Coronary artery (tissue), 2 donors: ENCODE measurements around the gene ENPP7.

Experiments
- DNase-seq: peaks from one replicate; pipeline ENCODE4 v3.0.0-alpha.2; 2017; ENCODE audit warnings: low spot score
- H3K27ac ChIP-seq, 2 donors: fragments of 200-600 bp; sonication (generic); one replicate each; pipeline ENCODE4 v1.5.1; 2016 to 2019
- H3K4me3 ChIP-seq: fragments of 200-600 bp; sonication (generic); 2 replicates; pipeline ENCODE4 v1.5.1; 2016; ENCODE audit warnings: mild to moderate bottlenecking, moderate library complexity
- TF ChIP-seq, protein P1 (sequence below): fragments of 200-600 bp; sonication (generic); IDR thresholded peaks from one replicate; pipeline ENCODE4 v1.5.1; 2019; ENCODE audit warnings: antibody characterized with exemption

The ENPP7 gene, protein sequence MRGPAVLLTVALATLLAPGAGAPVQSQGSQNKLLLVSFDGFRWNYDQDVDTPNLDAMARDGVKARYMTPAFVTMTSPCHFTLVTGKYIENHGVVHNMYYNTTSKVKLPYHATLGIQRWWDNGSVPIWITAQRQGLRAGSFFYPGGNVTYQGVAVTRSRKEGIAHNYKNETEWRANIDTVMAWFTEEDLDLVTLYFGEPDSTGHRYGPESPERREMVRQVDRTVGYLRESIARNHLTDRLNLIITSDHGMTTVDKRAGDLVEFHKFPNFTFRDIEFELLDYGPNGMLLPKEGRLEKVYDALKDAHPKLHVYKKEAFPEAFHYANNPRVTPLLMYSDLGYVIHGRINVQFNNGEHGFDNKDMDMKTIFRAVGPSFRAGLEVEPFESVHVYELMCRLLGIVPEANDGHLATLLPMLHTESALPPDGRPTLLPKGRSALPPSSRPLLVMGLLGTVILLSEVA

DNA sequence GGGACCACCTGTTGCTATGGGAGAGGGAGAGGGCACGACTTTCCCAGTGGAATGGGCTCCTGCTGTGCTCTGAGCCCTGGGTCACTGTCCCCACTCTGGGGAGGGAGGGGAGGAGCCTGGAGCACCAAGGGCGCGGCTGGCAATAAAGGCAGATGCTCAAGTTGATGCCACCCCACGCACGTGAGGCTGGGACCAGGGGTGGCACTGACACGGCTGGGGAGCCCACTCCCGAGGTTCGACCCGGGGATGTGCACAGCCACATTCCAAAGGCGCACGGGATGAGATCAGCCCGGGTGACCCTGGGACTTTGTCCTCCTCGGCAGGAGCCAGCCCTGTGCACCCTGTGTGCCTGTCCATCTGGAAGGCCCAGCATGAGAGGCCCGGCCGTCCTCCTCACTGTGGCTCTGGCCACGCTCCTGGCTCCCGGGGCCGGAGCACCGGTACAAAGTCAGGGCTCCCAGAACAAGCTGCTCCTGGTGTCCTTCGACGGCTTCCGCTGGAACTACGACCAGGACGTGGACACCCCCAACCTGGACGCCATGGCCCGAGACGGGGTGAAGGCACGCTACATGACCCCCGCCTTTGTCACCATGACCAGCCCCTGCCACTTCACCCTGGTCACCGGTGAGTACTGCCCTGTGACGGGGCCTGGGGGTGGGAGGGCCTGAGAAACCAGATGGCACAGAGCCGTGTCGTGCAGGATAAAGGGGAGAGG lies at the start of gene ENPP7:
TSS of gene ENPP7 (plus strand) at position 175 of the 715 bp plus-strand sequence. CDS start at position 372, 197 bp downstream.
- DNase-seq = no peak
- H3K27ac ChIP-seq = no peak within 1 kb of the TSS
- TF ChIP-seq, protein P1, sequence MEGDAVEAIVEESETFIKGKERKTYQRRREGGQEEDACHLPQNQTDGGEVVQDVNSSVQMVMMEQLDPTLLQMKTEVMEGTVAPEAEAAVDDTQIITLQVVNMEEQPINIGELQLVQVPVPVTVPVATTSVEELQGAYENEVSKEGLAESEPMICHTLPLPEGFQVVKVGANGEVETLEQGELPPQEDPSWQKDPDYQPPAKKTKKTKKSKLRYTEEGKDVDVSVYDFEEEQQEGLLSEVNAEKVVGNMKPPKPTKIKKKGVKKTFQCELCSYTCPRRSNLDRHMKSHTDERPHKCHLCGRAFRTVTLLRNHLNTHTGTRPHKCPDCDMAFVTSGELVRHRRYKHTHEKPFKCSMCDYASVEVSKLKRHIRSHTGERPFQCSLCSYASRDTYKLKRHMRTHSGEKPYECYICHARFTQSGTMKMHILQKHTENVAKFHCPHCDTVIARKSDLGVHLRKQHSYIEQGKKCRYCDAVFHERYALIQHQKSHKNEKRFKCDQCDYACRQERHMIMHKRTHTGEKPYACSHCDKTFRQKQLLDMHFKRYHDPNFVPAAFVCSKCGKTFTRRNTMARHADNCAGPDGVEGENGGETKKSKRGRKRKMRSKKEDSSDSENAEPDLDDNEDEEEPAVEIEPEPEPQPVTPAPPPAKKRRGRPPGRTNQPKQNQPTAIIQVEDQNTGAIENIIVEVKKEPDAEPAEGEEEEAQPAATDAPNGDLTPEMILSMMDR = no peak
- H3K4me3 ChIP-seq = no peak within 1 kb of the TSS

DNA sequence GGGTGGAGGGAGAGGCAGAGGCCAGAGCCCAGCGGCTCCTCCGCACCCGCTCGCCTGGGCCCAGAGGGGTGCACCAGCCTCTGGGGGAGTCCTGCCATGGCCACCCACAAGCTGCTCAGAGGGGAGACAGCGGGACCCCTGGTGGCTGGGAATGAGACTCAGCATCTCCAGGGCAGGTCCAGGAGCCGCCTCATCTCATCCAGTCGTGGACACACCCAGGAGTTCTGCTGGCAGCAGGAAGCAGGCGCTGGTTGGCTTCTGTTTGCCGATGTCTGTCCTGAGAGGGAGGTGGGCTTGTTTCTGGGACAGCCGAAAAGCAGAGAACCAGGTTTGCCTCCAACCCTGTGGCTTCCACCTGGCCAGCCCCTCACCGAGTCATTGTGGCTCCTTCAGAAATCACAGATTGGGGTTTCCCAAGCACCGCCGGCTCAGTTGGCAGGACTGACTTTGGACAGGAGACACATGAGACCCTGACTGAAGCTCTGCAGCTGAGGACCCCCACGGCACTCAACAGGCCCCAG lies 49.6 kb upstream of the ENPP7 start:
- no peak for DNase-seq
- H3K27ac ChIP-seq = no peak overlapping the region
- TF ChIP-seq, protein P1 = no peak
- no peak overlapping the region for H3K4me3 ChIP-seq

DNA sequence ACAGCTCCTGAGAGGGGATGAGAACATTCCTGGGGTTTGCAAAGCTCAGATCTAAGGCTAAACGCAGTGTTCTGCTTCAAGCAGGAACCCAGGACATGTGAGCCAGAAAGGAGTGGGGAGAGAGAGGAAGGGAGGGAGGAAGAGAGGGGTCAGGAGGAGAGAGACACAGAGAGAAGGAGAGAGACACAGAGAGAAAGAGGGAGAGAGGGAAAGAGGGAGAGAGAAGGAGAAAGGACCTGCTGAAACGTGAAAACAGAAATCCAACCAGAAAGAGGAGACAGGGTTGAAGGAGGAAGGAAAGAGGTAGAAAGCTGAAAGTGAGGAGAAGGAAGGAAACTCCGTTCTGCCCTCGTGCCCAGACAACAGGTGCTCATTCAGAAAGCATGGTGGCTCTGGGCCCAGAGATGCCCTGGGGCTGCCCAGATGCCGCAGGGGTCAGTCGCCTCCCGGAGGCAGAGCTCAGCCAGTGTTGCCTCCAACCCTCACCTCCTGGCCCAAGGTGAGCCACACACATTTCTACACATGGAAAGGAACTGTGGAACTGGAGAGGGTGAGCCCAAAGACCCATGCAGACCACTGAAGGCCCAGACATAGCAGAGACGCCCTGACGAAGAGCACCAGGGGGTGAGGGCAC lies 49.0 kb upstream of the ENPP7 start:
- no peak overlapping the region for H3K27ac ChIP-seq
- TF ChIP-seq, protein P1 = no peak

DNA sequence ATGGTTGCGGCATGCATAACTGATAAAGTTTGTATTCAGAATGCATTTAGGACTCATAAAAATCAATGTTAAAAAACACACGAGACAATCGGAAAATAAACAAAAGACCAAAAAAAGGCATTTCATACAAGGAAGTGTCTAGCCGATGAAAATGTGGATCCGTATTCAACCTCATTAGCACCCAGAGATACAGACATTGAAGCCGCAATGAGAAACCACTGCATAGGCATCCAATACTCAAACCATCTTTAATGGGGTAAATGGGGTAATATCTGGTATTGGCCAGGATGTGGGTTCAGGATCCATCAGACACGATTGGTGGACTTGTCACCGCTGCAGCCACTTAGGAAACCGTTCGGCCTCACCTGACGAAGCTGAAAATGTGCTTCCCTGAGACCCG lies 47.4 kb upstream of the ENPP7 start:
- Histone ChIP-seq H3K4me3 (no peak overlapping the region), H3K27ac (no peak overlapping the region)
- DNase-seq = no peak
- TF ChIP-seq, protein P1 = no peak

More for the DNA sequence above, 49.0 kb upstream of the ENPP7 start:
- no peak for DNase-seq
- no peak overlapping the region for H3K4me3 ChIP-seq

DNA sequence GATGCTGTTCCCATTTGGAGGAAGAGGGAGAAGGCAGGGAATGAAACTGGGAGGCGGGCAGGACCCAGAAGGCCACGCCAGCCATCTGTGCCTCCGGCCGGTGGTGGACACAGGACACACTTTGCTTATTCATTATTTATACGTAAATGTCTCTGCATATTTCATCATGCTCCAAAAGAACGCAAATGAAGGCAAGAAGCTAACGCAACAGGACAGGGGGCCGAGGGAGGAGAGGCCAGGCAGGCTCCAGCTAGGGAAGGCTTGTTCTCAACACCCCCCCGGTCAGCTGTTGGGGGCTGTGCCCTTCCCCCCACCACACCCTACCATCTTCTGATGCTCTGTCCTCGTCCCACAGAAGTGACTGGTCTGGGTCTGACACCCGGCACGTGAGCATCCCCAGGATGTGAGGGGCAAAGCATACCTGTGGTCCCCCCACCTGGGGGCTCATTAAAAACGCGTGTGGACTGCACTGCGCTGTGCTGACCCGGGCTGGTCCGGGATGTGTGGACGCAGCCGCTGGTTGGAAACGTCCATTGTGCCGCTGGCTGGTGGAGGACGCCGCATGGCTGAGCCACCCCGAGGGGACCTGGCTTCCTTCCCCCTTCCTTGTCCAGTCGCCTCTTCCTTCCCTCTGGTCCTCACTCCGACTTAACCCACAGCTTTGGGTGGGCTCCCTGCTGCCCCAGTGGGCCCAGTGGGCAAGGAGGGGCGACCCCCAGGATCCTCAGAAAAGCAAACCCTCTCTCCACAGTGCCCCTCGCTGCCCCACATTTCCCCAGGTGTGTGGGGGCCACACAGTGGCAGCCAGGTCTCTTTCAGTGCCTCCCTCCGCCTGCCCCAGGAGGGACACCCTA lies 46.4 kb upstream of the ENPP7 start:
- Histone ChIP-seq H3K4me3 (no peak overlapping the region), H3K27ac (no peak overlapping the region)
- TF ChIP-seq, protein P1 = no peak
- no peak for DNase-seq

DNA sequence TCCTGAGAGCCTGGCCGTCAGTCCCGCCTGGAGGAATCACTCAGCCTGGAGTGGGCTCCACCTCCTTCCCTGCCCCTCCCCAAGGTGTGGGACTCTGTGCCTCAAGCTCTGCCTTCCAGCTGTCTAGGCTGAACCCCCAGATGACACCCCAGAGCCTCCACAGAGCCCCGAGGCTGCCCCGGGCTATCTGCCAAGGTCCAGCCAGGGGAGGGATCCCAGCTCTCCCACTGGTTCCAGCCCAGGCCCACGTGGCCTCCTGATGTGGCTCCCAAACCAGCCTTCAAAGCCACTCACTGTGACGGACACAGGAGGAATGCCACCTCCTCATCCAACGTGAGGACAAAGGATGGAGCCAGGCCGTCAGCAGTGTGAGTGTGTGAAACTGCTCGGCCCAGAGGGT lies 45.6 kb upstream of the ENPP7 start:
- TF ChIP-seq, protein P1 = no peak
- no peak for DNase-seq
- H3K4me3 ChIP-seq = no peak overlapping the region
- H3K27ac ChIP-seq = no peak overlapping the region
